Activated CD8-positive, alpha-beta memory T cell treated with anti-CD3 and anti-CD28 coated beads for 48 hours (primary cell): ENCODE measurements around the gene ST3GAL3.
A peak's percentile ranks its signal among the peaks of the same experiment; 100 is the strongest.
"Not testable (repeated sequence)": the region's sequence is repeated elsewhere in the genome, so short reads cannot be mapped to it uniquely, and the experiment has no call there.

Source experiments
- DNase-seq, 3 experiments: peaks; one replicate each; pipeline ENCODE4 v3.0.0-alpha.2; 2020; ENCODE audit warnings: low read depth in 2 of 3, low spot score in 2 of 3

ST3GAL3 gene

DNA sequence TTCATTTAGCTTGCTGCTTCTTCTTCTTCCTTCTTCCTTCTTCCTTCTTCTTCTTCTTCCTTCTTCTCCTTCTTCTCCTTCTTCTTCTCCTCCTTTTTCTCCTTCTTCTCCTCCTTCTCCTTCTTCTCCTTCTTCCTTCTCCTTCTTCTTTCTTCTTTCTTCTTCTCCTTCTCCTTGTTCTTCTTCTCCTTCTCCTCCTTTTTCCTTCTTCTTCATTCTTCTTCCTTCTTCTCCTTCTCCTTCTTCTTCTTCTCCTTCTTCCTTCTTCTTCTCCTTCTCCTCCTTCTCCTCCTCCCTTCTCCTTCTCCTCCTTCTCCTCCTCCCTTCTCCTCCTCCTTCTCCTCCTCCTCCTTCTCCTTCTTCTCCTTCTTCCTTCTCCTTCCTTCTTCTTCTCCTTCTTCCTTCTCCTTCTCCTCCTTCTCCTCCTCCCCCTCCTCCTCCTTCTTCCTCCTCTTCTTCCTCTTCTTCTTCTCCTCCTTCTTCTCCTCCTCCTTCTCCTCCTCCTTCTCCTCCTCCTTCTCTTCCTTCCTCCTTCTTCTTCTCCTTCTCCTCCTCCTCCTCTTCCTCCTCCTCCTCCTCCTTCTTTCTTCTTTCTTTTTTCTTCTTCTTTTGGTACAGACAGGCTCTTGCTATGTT is 110.1 kb downstream of the ST3GAL3 start:
- DNase-seq = no peak

DNA sequence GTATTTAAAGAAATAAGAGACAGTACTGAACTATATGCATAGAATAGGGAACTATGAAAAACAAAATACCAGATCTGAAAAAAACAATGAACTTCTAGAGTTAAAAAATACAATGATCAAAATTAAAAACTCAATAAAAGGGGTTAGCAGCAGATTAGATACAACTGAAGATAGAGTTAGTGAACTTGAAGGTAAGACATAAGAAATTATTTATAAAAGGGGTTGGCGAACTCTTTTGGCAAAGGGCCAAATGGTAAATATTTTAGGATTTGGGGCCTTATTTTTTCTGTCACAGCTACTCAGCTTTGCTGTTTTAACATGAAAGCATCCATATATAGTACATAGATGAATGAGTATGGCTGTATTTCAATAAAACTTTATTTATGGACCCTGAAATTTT is 111.4 kb downstream of the ST3GAL3 start:
- DNase-seq = no peak

DNA sequence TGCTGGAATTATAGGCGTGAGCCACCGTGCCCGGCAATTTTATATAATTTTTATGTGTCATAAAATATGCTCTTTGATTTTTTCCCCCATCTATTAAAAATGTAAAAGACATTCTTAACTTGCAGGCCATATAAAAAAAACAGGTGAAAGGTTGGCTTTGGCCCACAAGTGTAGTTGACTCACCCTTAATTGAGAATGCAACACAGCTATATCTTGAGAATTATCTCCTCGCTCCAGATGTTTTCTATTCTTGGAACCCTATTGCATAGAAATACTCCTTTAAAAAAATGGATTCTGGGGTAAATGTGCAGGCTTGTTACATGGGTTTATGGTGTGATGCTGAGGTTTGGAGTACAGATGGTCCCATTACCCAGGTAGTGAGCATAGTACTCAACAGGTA is 112.0 kb downstream of the ST3GAL3 start:
- no peak for DNase-seq

DNA sequence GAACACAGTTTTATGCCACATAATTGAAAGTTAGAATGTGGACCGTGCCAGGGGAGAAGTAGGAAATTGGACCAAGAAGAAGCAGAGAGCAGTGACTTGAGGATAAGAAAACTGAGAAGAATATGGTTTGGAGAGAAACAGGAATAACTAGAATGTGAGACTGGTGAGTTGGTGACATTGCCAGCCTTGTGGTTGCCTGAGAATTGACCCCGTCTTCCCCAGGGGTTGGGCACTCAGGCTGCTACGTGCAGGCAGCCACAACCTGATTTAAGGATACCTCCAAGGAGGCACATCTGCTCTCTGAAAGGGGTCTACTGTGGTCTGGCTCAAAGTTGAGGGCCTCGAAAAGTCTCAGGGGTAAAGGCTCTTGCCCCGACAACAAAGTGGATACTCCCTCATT is 114.1 kb downstream of the ST3GAL3 start:
- DNase-seq = no peak

DNA sequence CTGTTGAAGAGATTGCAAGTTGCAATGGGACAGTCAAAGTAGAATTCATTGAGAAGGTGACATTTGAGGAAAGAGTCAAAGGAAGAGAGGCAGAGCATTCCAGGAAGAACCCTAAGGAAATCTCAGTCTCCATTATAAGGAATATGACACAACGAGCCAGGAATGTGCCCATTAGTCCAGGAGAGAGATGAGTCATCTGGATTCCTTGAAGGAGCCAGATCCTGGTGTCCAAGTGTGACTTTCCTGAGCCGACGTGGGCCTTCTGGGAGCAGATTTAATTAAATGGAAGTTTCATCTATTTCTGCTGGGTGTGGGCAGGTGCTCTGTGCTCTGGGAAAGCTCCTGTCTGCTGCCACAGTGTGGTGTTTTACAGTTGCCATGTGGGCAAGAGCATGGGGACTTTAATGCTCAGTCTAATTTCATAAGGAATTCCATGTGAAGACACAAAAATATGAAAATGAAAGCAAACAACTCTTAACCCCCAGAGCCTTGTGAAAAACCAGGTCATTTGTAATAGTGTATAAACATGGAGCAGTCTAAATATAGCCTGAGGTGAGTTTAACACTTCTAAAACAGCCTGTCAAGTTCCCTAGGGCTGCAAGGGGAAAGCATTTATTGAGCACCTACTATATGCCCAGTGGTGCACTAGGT is 114.8 kb downstream of the ST3GAL3 start:
- DNase-seq = no peak

DNA sequence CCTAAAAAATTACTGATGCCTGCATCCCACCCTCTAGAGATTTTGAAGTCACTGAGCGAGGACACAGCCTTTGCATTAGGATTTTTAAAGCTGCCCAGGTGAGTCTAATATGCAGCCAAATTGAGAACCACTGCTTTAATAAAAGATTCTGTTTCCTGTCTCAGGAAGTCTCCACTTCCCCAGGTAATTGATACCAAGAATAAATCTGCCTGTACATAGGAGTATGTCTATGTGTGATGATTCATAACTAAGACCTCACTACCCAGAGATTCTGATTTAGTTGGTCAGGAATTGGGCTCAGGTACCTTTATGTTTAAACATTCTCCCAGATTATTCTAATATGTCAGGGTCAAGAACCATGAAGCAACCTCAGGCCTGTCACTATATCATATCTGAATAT is 117.5 kb downstream of the ST3GAL3 start:
- DNase-seq = no peak

DNA sequence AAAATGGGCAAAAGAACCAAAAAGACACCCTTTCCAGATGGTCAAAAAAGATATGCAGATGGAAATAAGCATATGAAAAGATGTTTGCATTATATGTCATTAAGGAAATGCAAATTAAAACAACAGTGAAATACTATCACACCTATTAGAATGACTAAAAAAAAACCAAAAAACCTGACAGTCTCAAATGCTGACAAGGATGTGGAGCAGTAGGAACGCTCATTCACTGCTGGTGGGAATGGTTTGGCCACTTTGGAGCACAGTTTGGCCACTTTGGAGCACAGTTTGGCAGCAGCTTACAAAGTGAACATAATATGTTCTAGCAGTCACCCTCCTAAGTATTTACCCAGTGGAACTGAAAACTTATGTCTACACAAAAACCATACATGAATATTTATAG is 121.2 kb downstream of the ST3GAL3 start:
- no peak for DNase-seq

DNA sequence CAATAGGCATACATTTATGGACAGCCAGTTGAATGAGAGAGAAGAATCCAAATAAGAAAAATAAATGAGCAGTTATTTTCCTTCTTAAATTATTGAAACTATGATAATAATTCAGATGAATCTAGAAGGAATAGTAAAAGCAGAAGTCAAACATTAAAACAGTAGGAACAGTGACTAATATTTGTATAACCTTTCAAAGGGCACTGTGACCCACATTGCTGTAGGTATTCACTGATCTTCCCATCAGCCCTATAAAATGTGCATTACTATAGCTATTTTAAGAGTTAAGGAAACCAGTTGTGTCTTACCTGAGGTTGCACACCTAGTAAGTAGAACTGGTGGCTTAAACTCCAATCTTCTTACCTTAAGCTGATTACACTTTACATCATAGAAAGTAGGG is 123.5 kb downstream of the ST3GAL3 start:
- no peak for DNase-seq

DNA sequence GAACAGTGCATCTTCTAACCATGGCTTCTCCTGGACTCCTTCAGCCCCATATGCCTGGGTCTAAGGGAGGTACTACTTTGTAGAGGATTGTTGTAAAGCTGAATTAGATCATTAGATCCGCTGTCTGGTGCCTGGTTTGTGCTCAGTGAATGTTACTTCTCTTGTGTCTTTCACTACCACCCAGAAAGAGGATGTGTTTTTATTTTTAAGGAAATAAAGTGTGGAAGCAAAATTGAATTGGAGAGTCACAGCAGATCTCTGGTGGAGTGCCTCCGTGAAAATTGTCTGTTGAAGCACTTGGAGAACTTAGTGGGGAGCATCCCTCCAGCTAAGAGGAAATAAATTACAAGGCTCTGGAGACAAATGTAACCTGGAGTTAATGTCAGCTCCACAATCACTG is 124.5 kb downstream of the ST3GAL3 start:
- DNase-seq = no peak

DNA sequence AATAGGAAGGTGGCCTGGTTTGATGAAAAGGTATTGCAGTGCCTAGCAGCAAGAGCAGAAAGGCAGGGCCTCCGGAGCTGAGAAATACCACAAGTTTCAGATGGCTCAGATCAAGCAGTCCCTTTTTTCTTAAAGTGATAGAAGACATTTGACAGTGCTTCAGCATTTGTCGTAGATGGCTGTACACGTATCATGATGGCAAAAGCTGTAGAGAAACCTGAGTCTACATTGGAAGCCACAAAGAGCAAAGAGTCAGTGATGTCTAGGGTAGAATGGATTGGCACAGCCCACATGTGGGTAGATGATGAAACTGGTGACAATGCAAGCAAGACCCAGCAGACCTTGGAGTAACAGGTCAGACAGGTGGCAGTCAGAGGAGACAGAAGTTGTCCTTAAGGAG is 124.9 kb downstream of the ST3GAL3 start:
- no peak for DNase-seq

DNA sequence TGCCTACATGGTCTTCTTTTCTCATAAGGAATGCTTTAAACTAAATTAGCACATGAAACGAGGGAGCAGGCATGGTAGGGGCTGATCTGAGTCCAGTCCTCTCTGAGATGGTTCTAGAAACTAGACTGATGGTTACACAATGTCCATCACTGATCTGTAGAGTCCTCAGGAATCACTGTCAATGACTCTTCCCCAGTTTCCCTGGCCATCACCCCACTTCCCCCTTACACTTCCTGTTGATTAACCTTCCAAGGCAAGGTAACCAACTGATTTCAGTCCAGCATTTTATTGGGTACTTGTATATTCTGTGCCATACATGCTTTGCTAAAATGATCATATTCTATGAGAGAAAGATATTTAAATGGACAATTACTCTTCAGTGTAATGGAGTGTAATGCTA is 125.7 kb downstream of the ST3GAL3 start:
- DNase-seq = no peak

DNA sequence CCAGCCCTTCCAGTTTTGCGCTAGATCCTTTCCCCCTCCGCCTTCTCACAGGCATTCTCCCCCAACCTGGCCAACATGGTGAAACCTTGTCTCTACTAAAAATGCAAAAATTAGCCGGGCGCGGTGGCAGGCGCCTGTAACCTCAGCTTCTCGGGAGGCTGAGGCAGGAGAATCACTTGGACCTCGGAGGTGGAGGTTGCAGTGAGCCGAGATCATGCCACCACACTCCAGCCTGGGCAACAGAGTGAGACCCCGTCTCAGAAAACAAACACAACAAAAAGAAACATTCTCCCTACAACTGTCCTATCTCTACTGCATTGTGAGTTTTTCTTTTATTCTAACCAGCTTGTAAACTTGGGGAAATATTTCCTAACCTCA is 126.6 kb downstream of the ST3GAL3 start:
- DNase-seq = not testable (repeated sequence)

DNA sequence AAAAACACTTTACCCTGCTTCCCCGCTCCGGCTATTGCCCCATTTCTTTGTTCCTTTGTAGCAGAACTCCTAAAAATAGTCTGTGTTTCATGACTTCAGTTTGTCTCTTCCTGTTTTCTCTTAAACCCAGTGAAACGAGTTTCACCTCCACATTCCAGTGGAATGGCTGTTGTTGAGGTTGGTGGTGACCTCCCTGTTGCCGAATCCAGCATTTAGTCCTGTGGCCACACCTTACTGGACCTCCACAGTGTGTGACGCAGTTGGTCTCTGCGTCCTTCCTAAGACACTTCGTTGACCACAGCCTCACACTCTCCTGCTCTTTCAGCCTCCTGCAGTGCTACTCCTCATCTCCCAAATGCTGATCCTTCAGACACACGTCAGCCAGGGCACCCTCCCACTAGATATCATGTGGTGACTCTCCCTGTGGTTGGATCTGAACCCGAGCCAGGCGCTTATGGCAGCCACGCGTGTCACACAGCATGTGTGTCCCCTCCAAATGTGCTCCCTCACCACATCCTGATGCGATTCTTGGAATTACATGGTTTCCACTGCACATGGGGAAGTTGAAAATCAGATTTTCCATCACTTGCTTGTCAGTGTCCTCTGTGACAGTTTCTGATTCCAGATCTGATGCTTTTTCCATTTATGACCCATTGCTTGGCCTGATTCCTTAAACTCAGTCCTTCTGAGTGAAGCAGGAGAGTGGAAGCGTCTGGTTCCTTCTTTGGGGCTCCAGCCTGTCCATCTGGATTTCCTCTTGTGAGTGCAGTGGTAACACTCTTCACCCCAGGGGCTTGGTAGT is 127.1 kb downstream of the ST3GAL3 start:
- no peak for DNase-seq

DNA sequence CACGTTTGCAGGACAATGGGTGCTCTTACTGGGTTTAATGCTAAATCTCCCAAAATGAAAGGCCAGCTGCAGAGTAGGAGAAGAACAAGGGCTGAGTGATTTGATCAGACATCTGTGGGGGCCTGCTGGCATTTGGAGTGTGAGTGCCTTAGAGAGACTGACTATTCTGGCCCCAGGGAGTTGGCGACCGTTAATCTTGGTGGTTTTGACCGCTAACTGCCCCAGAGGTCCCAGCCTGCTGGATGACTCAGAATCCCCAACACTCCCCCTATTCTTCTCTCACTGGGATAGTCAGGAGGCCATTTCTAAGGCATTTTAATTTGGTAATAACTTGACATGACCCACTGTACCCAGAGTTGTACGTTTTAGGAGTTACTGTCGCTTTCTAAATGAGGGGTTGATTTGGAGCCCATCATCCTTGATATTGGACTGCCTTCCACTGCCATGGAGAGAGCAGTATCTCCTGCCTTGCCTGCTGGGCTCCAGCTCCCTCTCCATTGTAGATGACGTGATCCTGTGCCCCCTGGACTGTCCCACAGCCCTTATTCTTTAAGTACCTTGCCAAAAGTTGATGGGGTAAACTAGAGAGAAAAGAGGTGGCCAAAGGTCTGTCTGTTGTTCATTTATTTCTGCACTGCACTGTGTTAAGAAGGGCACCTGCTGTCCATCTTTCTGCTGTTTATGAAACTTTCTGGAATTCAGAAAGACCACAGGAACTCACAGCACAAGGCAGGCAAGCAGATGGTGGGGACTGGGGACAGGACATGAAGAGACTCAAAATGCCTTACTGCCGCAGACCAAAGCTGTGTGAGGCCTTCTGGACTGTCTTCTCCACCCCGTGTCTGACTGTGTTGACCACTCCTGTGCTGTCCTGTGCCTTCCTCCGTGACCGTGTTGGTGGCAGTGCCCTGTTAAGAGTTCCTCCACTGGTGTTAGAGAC is 128.0 kb downstream of the ST3GAL3 start:
- no peak for DNase-seq

DNA sequence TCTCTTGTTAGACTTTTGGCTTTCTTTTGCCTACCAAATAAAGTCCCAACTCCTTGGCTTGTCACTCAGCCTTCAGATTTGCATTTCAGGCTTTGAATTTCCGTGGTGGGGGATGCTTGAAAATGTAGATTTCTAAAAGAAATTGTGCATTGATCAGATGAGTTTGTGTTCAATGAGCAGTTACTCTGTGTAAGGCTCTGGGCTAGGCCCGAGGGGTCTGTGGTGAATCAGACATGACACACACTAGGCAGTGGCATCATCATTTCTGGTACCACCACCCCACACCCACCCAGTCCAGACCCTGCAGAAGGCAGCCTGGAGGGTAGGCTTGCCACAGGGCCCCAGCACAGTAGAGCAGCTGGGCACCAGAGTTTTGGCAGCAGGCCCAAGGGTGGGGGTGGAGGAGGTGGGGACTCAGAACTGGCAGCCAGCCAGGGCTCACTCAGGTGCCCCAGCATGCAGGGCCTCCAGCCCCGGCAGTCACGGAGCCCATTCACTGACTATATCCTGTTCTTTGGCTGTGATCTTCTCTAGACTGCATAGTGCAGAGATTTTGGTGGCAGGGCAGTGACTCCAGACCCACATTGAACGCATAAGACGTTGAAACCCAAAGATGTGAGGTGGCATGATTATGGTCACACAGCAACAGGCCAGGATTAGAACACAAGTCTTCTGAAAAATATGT is 129.1 kb downstream of the ST3GAL3 start:
- peak in 2 of 3 experiments; percentile 9 to 58 for DNase-seq

DNA sequence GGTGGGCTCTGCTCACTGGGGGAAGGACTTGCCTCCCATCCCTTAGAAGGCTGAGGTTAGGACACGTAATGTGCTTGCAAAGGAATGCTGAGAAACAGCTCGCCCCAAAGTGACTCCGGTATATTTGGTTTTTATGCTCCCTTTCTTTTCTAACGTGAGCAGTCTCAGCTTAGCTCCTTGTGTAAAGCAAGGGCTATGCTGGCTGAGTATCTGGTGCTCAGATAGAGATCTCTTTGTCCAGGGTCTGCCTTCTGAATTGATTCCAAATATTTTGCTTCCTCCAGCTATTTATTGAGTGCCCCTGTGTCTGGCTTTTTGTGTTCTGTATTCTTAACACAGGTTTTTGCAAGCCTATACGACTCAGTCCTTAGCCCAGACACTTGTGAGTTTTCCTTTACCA is 131.7 kb downstream of the ST3GAL3 start:
- no peak for DNase-seq

DNA sequence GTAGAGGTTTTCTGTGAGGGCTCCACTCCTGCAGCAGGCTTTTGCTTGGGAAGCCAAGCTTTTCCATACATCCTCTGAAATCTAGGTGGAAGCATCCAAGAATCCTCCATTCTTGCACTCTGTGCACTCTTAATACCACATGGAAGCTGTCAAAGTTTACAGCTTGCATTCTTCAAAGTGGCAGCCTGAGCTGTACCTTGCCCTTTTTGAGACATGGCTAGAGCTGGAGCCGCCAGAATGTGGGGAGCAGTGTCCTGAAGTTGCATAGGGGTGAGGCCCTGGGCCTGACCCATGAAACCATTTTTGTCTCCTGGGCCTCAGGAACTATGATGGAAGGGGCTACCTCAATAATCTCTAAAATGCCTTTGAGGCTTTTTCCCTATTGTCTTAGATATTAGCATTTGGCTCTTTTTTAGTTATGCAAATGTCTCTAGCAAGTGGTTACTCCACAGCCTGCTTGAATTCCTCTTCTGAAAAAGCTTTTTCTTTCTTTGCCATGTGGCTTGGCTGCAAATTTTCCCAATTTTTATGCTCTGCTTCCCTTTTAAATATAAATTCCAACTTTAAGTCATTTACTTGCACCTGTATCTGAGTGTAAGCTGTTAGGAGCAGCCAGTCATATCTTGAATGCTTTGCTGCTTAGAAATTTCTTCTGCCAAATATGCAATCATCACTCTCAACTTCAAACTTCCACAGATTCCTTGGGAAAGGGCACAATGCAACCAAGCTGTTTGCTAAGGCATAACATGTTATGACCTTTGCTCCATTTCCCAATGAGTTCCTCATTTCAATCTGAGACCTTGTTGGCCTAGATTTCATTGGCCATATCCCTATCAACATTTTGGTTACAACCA is 134.2 kb downstream of the ST3GAL3 start:
- no peak for DNase-seq

DNA sequence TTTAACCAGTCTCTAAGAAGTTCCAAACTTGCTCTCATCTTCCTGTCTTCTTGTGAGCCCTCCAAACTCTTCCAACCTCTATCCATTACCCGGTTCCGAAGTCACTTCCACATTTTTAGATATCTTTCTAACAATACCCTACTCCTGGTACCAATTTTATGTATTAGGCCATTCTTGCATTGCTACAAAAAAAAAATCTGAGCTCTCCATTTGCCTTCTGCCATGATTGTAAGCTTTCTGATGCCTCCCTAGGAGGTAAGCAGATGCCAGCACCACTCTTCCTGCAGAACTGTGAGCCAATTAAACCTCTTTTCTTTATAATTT is 134.8 kb downstream of the ST3GAL3 start:
- DNase-seq = no peak

DNA sequence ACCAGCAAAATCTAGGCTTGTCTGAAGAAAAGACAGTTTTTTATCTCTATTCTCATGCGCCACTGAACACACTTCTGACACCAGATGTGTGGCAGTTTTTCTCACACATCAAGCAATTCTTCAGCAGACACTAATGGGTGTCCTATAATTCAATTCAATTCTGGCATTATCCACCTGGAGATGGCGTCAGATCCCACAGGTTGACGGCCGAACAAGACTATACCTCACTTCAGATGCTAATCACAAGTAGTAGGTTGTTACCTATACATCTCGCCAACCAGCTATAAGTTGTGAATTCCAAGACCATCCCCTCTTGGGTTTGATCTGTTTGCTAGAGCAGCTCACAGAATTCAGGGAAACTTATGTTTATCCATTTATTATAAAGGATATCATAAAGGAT is 136.3 kb downstream of the ST3GAL3 start:
- no peak for DNase-seq

DNA sequence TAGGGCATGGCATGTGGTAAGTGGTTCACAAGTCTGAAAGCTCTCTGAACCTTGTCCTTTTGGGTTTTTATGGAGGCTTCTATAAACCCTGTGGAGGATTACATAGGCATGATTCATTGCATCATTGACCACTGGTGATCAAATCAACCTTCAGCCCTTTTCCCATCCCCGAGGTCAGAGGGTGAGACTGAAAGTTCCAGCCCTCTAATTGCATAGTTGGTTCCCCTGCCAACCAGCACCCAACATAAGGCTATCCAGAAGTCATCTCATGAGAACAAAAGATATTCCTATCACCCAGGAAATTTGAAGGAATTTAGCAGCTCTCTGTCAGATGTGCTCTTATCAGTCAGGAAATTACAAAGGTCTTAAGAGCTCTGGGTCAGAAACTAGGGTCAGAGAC is 136.8 kb downstream of the ST3GAL3 start:
- DNase-seq = no peak
